HCT116 (cell line): Measurements from ENCODE around the gene INTS4. TPM values are rescaled to one million over a fixed set of nuclear protein-coding genes. Genes with fewer than 3 reads are reported as not detected.
"Not testable (repeated sequence)": the region's sequence is repeated elsewhere in the genome, so short reads cannot be mapped to it uniquely, and the experiment has no call there.

Experiments
- ATAC-seq: fragments of 200-7000 bp; cut with Tn5 transposase; 2 replicates; pipeline ENCODE4 v1.9.1; 2020; ENCODE audit warnings: mild to moderate bottlenecking, moderate library complexity
- BruUV-seq: library from RNA; stranded (reverse); fragments of 400-500 nt; replicated peaks from 2 replicates; lab custom pipeline; 2021; lab: Mats Ljungman, UMichigan
- CTCF ChIA-PET: fragments of 300-600 bp; sonication (Branson Sonifier 250); formaldehyde crosslinking; loops from one replicate; lab custom pipeline; 2021; ENCODE audit warnings: antibody characterized with exemption; lab: Charles Lee
- POLR2A ChIA-PET: fragments of 300-600, 350-600 bp; sonication (Branson Sonifier 250); formaldehyde crosslinking; loops from one replicate; lab custom pipeline; 2021; ENCODE audit warnings: antibody characterized with exemption; lab: Charles Lee
- RAD21 ChIA-PET, 2 experiments: fragments of 300-600 bp; sonication (Branson Sonifier 250); formaldehyde crosslinking; loops; one replicate each; lab custom pipeline; 2023; ENCODE audit warnings: low total read pairs in 2 of 2; ENCODE audit not compliant: uncharacterized antibody in 2 of 2, unreplicated experiment in 2 of 2, low non-redundant PET in 1 of 2; lab: Charles Lee
- DNase-seq: peaks from one replicate; pipeline ENCODE4 v3.0.0-alpha.2; 2010; ENCODE audit warnings: low read depth, low spot score
- H2AFZ ChIP-seq: fragments of 200-600 bp; shearing (Covaris generic), sonication (generic); 2 replicates; pipeline ENCODE4 v1.6.1; 2017; ENCODE audit warnings: low read depth, mixed run types, mixed read lengths, antibody characterized with exemption, low read length; ENCODE audit not compliant: poor library complexity, severe bottlenecking
- H3K27ac ChIP-seq: 2 replicates; pipeline ENCODE4 v1.5.1; 2012; ENCODE audit warnings: low read depth, low read length
- H3K27me3 ChIP-seq: fragments of 200-600 bp; sonication (generic); 2 replicates; pipeline ENCODE4 v1.6.1; 2016; ENCODE audit warnings: mixed run types, low read length, mixed read lengths; ENCODE audit not compliant: insufficient read depth
- H3K36me3 ChIP-seq, 2 experiments: fragments of 200-500 bp in 1 of 2; fragments of 200-600 bp in 1 of 2; sonication (Bioruptor generic) in 1 of 2; sonication (generic) in 1 of 2; 2 replicates each; pipeline versions ENCODE4 v1.5.1 to v1.6.1; 2014 to 2016; ENCODE audit warnings: low read length in 2 of 2, inconsistent platforms in 1 of 2, mixed read lengths in 1 of 2, mixed run types in 1 of 2; ENCODE audit not compliant: insufficient read depth in 2 of 2, control insufficient read depth in 1 of 2
- H3K4me1 ChIP-seq, 2 experiments: fragments of 200-600 bp in 1 of 2; sonication (generic) in 1 of 2; 2 replicates each; pipeline versions ENCODE4 v1.5.1 to v1.6.1; 2012 to 2017; ENCODE audit warnings: low read length in 2 of 2, inconsistent platforms in 1 of 2, mild to moderate bottlenecking in 1 of 2, mixed read lengths in 1 of 2, mixed run types in 1 of 2, moderate library complexity in 1 of 2; ENCODE audit not compliant: insufficient read depth in 2 of 2, control insufficient read depth in 1 of 2
- H3K4me2 ChIP-seq: fragments of 200-600 bp; sonication (generic); 2 replicates; pipeline ENCODE4 v1.6.1; 2017; ENCODE audit warnings: mixed run types, low read length, mixed read lengths
- H3K4me3 ChIP-seq, 2 experiments: fragments of 200-600 bp in 1 of 2; sonication (generic) in 1 of 2; replicated peaks in 1 of 2; 2 replicates each; pipeline ENCODE4 v1.5.1; 2011 to 2016; ENCODE audit warnings: low read length in 2 of 2, control low read depth in 1 of 2, low read depth in 1 of 2, mild to moderate bottlenecking in 1 of 2, mixed read lengths in 1 of 2, mixed run types in 1 of 2
- H3K79me2 ChIP-seq: fragments of 200-600 bp; sonication (generic); 2 replicates; pipeline ENCODE4 v1.6.1; 2017; ENCODE audit warnings: mild to moderate bottlenecking, mixed run types, low read length, moderate library complexity, mixed read lengths; ENCODE audit not compliant: insufficient read depth
- H3K9ac ChIP-seq: fragments of 200-600 bp; sonication (generic); 2 replicates; pipeline ENCODE4 v1.6.1; 2016; ENCODE audit warnings: low read length, mixed read lengths
- H3K9me2 ChIP-seq: fragments of 200-600 bp; sonication (generic), shearing (Covaris generic); 2 replicates; pipeline ENCODE4 v1.6.1; 2017; ENCODE audit warnings: mixed run types, mild to moderate bottlenecking, moderate library complexity; ENCODE audit not compliant: insufficient read depth
- H3K9me3 ChIP-seq, 2 experiments: fragments of 200-500 bp in 1 of 2; fragments of 200-600 bp in 1 of 2; sonication (Bioruptor generic) in 1 of 2; sonication (generic) in 1 of 2; 2 replicates each; pipeline ENCODE4 v1.6.1; 2014 to 2017; ENCODE audit warnings: low read length in 2 of 2, mixed read lengths in 2 of 2, inconsistent platforms in 1 of 2, low read depth in 1 of 2, mild to moderate bottlenecking in 1 of 2, mixed run types in 1 of 2, moderate library complexity in 1 of 2; ENCODE audit not compliant: control insufficient read depth in 1 of 2, insufficient read depth in 1 of 2
- H4K20me1 ChIP-seq: fragments of 200-600 bp; sonication (generic), shearing (Covaris generic); 2 replicates; pipeline ENCODE4 v1.6.1; 2017; ENCODE audit warnings: mixed run types, mild to moderate bottlenecking, moderate library complexity; ENCODE audit not compliant: insufficient read depth
- CBX3 ChIP-seq: IDR thresholded peaks from 2 replicates; pipeline ENCODE4 v1.6.1; 2012; ENCODE audit warnings: low read depth
- EZH2phosphoT487 ChIP-seq: fragments of 200-600 bp; IDR thresholded peaks from 2 replicates; pipeline ENCODE4 v1.6.1; 2018; ENCODE audit warnings: antibody characterized with exemption, borderline replicate concordance
- POLR2A ChIP-seq: IDR thresholded peaks from 2 replicates; pipeline ENCODE4 v1.7.0; 2011; ENCODE audit warnings: borderline replicate concordance; ENCODE audit not compliant: insufficient read depth, insufficient read length; ENCODE audit errors: extremely low read depth
- TCF7L2 ChIP-seq: IDR thresholded peaks from 2 replicates; pipeline ENCODE4 v1.7.0; 2011; ENCODE audit warnings: borderline replicate concordance, inconsistent platforms; ENCODE audit not compliant: insufficient read depth, insufficient read length; ENCODE audit errors: extremely low read depth
- ZFX ChIP-seq: fragments of 450-650 bp; IDR thresholded peaks from 2 replicates; pipeline ENCODE4 v1.6.1; 2017
- intact Hi-C: fragments of 100-400 bp; cut with micrococcal nuclease; formaldehyde crosslinking; loops from 2 replicates; pipeline ENCODE4 v1.10.0; 2022
- total RNA-seq: library from RNA; stranded (reverse); gene quantifications from one replicate; pipeline ENCODE4 v1.2.1, GENCODE V29; 2021; ENCODE audit not compliant: unreplicated experiment
- TF ChIP-seq, protein P1 (sequence below): IDR thresholded peaks from 2 replicates; pipeline ENCODE4 v1.6.1; 2011; ENCODE audit warnings: mild to moderate bottlenecking, low read length, moderate library complexity; ENCODE audit not compliant: insufficient replicate concordance; ENCODE audit errors: extremely low read depth
- TF ChIP-seq, protein P2 (sequence below): IDR thresholded peaks from 2 replicates; pipeline ENCODE4 v1.6.1; 2012; ENCODE audit warnings: low read depth

The INTS4 gene
- total RNA-seq, 1 experiment from 2014 or later = 41.0 TPM

DNA sequence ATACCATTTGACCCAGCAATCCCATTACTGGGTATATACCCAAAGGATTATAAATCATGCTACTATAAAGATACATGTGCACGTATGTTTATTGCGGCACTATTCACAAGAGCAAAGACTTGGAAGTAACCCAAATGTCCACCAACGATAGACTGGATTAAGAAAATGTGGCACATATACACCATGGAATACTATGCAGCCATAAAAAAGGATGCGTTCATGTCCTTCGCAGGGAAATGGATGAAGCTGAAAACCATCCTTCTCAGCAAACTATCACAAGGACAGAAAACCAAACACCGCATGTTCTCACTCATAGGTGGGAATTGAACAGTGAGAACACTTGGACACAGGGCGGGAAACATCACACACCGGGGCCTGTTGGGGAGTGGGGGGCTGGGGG, 8.0 kb downstream of the INTS4 start:
- H3K27me3 ChIP-seq, H3K9ac ChIP-seq, H3K4me1 ChIP-seq, ATAC-seq, CTCF ChIA-PET, H4K20me1 ChIP-seq, H3K9me3 ChIP-seq, H3K4me3 ChIP-seq, intact Hi-C loops, POLR2A ChIA-PET, H2AFZ ChIP-seq, BruUV-seq, H3K4me2 ChIP-seq, H3K27ac ChIP-seq, H3K9me2 ChIP-seq, RAD21 ChIA-PET, DNase-seq: not testable (repeated sequence)
- peaks cover 17% of the 10 kb centered on the region; the same call in 1 of the 2 replicates for H3K79me2 ChIP-seq
- H3K36me3 ChIP-seq = peaks cover 4 to 24% of the 10 kb centered on the region in 2 experiments; a peak in 3 of 4 replicates

DNA sequence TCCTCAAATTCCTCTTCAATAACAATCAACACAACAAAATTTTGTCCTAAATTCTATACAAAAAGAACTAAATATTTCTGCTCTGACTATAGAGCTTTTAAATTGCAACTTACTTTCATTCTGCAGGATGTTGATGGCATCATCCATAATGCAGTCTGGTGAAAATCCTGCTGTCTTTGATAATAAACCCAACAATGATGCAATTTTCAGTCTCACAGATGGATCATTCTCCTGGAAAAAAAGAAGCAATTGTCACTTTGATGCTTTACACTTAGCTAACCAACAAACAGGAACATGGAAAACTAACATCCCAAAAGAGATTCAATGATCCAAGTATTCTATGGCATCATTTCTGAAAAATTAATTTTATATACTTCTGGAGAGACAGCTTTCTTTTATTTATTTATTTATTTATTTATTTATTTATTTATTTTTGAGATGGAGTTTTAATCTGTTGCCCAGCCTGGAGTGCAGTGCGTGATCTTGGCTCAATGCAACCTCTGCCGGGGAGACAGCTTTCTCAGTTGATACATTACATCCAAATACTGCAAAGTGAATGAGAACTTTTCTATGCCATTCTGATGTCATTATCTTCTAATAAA, 13.0 kb downstream of the INTS4 start:
- peaks cover 14 to 20% of the 10 kb centered on the region in 2 experiments; a peak in 3 of 4 replicates for H3K36me3 ChIP-seq
- POLR2A ChIA-PET = no interaction called here

More for the DNA sequence above, 13.0 kb downstream of the INTS4 start:
- DNase-seq (no peak), ATAC-seq (no peak)
- CTCF ChIA-PET = interaction anchor here (1.0 kb wide), 1 partner anchor 583 kb away, joined by 3 read pairs; no protein-coding TSS in a partner anchor
- no peak overlapping the region for H3K27ac ChIP-seq
- H3K27me3 ChIP-seq = no peaks in the 10 kb centered on the region
- H3K4me2 ChIP-seq = no peak overlapping the region
- H3K79me2 ChIP-seq = peaks cover 17% of the 10 kb centered on the region; the same call in 1 of the 2 replicates
- H3K4me3 ChIP-seq = no peak overlapping the region
- RAD21 ChIA-PET = no interaction called here
- BruUV-seq = no TSS peak
- H3K4me1 ChIP-seq = no peaks in the 10 kb centered on the region
- no peaks in the 10 kb centered on the region for H4K20me1 ChIP-seq
- H3K9me3 ChIP-seq = no peaks in the 10 kb centered on the region
- H3K9me2 ChIP-seq = no peaks in the 10 kb centered on the region
- no peak overlapping the region for H3K9ac ChIP-seq
- TF ChIP-seq, protein P1, sequence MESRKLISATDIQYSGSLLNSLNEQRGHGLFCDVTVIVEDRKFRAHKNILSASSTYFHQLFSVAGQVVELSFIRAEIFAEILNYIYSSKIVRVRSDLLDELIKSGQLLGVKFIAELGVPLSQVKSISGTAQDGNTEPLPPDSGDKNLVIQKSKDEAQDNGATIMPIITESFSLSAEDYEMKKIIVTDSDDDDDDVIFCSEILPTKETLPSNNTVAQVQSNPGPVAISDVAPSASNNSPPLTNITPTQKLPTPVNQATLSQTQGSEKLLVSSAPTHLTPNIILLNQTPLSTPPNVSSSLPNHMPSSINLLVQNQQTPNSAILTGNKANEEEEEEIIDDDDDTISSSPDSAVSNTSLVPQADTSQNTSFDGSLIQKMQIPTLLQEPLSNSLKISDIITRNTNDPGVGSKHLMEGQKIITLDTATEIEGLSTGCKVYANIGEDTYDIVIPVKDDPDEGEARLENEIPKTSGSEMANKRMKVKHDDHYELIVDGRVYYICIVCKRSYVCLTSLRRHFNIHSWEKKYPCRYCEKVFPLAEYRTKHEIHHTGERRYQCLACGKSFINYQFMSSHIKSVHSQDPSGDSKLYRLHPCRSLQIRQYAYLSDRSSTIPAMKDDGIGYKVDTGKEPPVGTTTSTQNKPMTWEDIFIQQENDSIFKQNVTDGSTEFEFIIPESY = no peak
- TF ChIP-seq EZH2phosphoT487 (no peak), POLR2A (no peak), CBX3 (no peak), TCF7L2 (no peak), ZFX (no peak)
- TF ChIP-seq, protein P2, sequence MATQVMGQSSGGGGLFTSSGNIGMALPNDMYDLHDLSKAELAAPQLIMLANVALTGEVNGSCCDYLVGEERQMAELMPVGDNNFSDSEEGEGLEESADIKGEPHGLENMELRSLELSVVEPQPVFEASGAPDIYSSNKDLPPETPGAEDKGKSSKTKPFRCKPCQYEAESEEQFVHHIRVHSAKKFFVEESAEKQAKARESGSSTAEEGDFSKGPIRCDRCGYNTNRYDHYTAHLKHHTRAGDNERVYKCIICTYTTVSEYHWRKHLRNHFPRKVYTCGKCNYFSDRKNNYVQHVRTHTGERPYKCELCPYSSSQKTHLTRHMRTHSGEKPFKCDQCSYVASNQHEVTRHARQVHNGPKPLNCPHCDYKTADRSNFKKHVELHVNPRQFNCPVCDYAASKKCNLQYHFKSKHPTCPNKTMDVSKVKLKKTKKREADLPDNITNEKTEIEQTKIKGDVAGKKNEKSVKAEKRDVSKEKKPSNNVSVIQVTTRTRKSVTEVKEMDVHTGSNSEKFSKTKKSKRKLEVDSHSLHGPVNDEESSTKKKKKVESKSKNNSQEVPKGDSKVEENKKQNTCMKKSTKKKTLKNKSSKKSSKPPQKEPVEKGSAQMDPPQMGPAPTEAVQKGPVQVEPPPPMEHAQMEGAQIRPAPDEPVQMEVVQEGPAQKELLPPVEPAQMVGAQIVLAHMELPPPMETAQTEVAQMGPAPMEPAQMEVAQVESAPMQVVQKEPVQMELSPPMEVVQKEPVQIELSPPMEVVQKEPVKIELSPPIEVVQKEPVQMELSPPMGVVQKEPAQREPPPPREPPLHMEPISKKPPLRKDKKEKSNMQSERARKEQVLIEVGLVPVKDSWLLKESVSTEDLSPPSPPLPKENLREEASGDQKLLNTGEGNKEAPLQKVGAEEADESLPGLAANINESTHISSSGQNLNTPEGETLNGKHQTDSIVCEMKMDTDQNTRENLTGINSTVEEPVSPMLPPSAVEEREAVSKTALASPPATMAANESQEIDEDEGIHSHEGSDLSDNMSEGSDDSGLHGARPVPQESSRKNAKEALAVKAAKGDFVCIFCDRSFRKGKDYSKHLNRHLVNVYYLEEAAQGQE = no peak
- intact Hi-C loops = no loop called here
- no peak overlapping the region for H2AFZ ChIP-seq
